ENCODE measurements around the gene PIK3R6.

GRCh38 chr17:8885967-8886684 lies 18.7 kb upstream of the PIK3R6 start:
- TF ChIP-seq, protein P1, sequence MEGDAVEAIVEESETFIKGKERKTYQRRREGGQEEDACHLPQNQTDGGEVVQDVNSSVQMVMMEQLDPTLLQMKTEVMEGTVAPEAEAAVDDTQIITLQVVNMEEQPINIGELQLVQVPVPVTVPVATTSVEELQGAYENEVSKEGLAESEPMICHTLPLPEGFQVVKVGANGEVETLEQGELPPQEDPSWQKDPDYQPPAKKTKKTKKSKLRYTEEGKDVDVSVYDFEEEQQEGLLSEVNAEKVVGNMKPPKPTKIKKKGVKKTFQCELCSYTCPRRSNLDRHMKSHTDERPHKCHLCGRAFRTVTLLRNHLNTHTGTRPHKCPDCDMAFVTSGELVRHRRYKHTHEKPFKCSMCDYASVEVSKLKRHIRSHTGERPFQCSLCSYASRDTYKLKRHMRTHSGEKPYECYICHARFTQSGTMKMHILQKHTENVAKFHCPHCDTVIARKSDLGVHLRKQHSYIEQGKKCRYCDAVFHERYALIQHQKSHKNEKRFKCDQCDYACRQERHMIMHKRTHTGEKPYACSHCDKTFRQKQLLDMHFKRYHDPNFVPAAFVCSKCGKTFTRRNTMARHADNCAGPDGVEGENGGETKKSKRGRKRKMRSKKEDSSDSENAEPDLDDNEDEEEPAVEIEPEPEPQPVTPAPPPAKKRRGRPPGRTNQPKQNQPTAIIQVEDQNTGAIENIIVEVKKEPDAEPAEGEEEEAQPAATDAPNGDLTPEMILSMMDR (optimal IDR thresholded peaks at IDR 0.05 in 1 of 3, IDR thresholded peaks at IDR 0.05 in 1 of 3, conservative IDR thresholded peaks at IDR 0.05 in 1 of 3; ENCODE audit: extremely low read depth in 1 of 3, insufficient read depth in 2 of 3, low read length in 3 of 3): no peak
- TF ChIP-seq EZH2 (IDR thresholded peaks at IDR 0.05; ENCODE audit: low read length): no peak
